Measurements from ENCODE around the gene MBNL2. TPM values are rescaled to one million over a fixed set of nuclear protein-coding genes. Genes with fewer than 3 reads are reported as not detected.

The MBNL2 gene
- polyA plus RNA-seq, 4 donors: 12.1 to 31.2 (median 13.2) TPM

- Histone ChIP-seq H3K27me3 (ENCODE audit: control insufficient read depth in 3 of 3, insufficient read depth in 3 of 3, low read length in 3 of 3) (no peaks in the 10 kb centered on the region), H3K4me3 (ENCODE audit: low read depth in 1 of 3, low read length in 3 of 3) (no peak overlapping the region), H3K36me3 (ENCODE audit: control insufficient read depth in 3 of 3, insufficient read depth in 2 of 3, low read depth in 1 of 3, low read length in 3 of 3) (no peaks in the 10 kb centered on the region), H3K27ac (ENCODE audit: low read depth in 1 of 3, low read length in 2 of 3) (no peak overlapping the region), H3K9me3 (ENCODE audit: control insufficient read depth in 2 of 2, insufficient read depth in 1 of 2, low read depth in 1 of 2, low read length in 1 of 2) (no peaks in the 10 kb centered on the region), H3K4me1 (ENCODE audit: control insufficient read depth in 3 of 3, insufficient read depth in 2 of 3, low read depth in 1 of 3, low read length in 2 of 3) (peaks cover 0 to 4% (median 2%) of the 10 kb centered on the region in 3 donors)
- WGBS, 3 donors: 65 to 86% (median 65%) methylated on average over 2 of the region's 2 CpGs
- FAIRE-seq (no peak), DNase-seq (no peak)
Observed at GRCh38 chr13:97437729-97438128, 215.6 kb downstream of the MBNL2 start.

GRCh38 chr13:97438856-97439595, 216.9 kb downstream of the MBNL2 start:
- 76 to 95% (median 93%) methylated on average over 3 of the region's 3 CpGs for WGBS, 3 donors
- Histone ChIP-seq H3K4me1 (ENCODE audit: control insufficient read depth in 3 of 3, insufficient read depth in 2 of 3, low read depth in 1 of 3, low read length in 2 of 3) (peaks cover 0 to 4% (median 2%) of the 10 kb centered on the region in 3 donors), H3K4me3 (ENCODE audit: low read depth in 1 of 3, low read length in 3 of 3) (no peak overlapping the region), H3K27ac (ENCODE audit: low read depth in 1 of 3, low read length in 2 of 3) (no peak overlapping the region), H3K27me3 (ENCODE audit: control insufficient read depth in 3 of 3, insufficient read depth in 3 of 3, low read length in 3 of 3) (no peaks in the 10 kb centered on the region), H3K9me3 (ENCODE audit: control insufficient read depth in 2 of 2, insufficient read depth in 1 of 2, low read depth in 1 of 2, low read length in 1 of 2) (no peaks in the 10 kb centered on the region), H3K36me3 (ENCODE audit: control insufficient read depth in 3 of 3, insufficient read depth in 2 of 3, low read depth in 1 of 3, low read length in 3 of 3) (no peaks in the 10 kb centered on the region)
- DNase-seq (no peak), FAIRE-seq (no peak)

GRCh38 chr13:97440598-97441170, 218.6 kb downstream of the MBNL2 start:
- no peak for DNase-seq
- 59 to 79% (median 75%) methylated on average over 2 of the region's 2 CpGs for WGBS, 3 donors

GRCh38 chr13:97441368-97441767, 219.2 kb downstream of the MBNL2 start:
- Histone ChIP-seq H3K9me3 (ENCODE audit: control insufficient read depth in 2 of 2, insufficient read depth in 1 of 2, low read depth in 1 of 2, low read length in 1 of 2) (no peaks in the 10 kb centered on the region), H3K4me3 (ENCODE audit: low read depth in 1 of 3, low read length in 3 of 3) (no peak overlapping the region), H3K27me3 (ENCODE audit: control insufficient read depth in 3 of 3, insufficient read depth in 3 of 3, low read length in 3 of 3) (no peaks in the 10 kb centered on the region), H3K36me3 (ENCODE audit: control insufficient read depth in 3 of 3, insufficient read depth in 2 of 3, low read depth in 1 of 3, low read length in 3 of 3) (peaks cover 0 to 2% (median 0%) of the 10 kb centered on the region in 3 donors), H3K4me1 (ENCODE audit: control insufficient read depth in 3 of 3, insufficient read depth in 2 of 3, low read depth in 1 of 3, low read length in 2 of 3) (peaks cover 0 to 2% (median 0%) of the 10 kb centered on the region in 3 donors), H3K27ac (ENCODE audit: low read depth in 1 of 3, low read length in 2 of 3) (no peak overlapping the region)
- no peak for DNase-seq
- FAIRE-seq: no peak

More at GRCh38 chr13:97440598-97441170, 218.6 kb downstream of the MBNL2 start:
- no peak overlapping the region for H3K4me3 ChIP-seq (ENCODE audit: low read depth in 1 of 3, low read length in 3 of 3)
- no peak overlapping the region for H3K27ac ChIP-seq (ENCODE audit: low read depth in 1 of 3, low read length in 2 of 3)
- H3K4me1 ChIP-seq (ENCODE audit: control insufficient read depth in 3 of 3, insufficient read depth in 2 of 3, low read depth in 1 of 3, low read length in 2 of 3): peaks cover 0 to 3% (median 2%) of the 10 kb centered on the region in 3 donors
- no peaks in the 10 kb centered on the region for H3K27me3 ChIP-seq (ENCODE audit: control insufficient read depth in 3 of 3, insufficient read depth in 3 of 3, low read length in 3 of 3)
- H3K36me3 ChIP-seq (ENCODE audit: control insufficient read depth in 3 of 3, insufficient read depth in 2 of 3, low read depth in 1 of 3, low read length in 3 of 3): peaks cover 0 to 2% (median 0%) of the 10 kb centered on the region in 3 donors
- no peak for FAIRE-seq
- no peaks in the 10 kb centered on the region for H3K9me3 ChIP-seq (ENCODE audit: control insufficient read depth in 2 of 2, insufficient read depth in 1 of 2, low read depth in 1 of 2, low read length in 1 of 2)

Other genes starting within 250 kb of the MBNL2 start
- 1 to 10 TPM in 1 of 4 donors, under 1 TPM in 1, not detected in 2; 0.19 to 1.7 TPM for gene OXGR1, start 227.9 kb upstream of the MBNL2 start, polyA plus RNA-seq
- gene RAP2A, start 211.8 kb downstream of the MBNL2 start, polyA plus RNA-seq: 10 to 100 TPM in 1 of 4 donors, 1 to 10 TPM in 3; 6.2 to 20.9 (median 8.5) TPM